Right renal cortex interstitium (tissue), 3 donors: ENCODE measurements around the gene ARHGEF19. TPM values are rescaled to one million over a fixed set of nuclear protein-coding genes. Genes with fewer than 3 reads are reported as not detected.

Source experiments
- DNase-seq, 3 donors: peaks; one replicate each; pipeline ENCODE4 v3.0.0-alpha.2; 2013; ENCODE audit warnings: low read depth in 3 of 3, low spot score in 2 of 3
- polyA plus RNA-seq, 3 donors: library from polyadenylated mRNA; unstranded; fragments of 120-200 nt; gene quantifications; one replicate each; pipeline ENCODE4 v1.2.1, GENCODE V29; 2013; ENCODE audit not compliant: insufficient read length in 3 of 3

Gene ARHGEF19
- polyA plus RNA-seq, 3 donors = 15.9 to 20.1 (median 18.9) TPM

DNA sequence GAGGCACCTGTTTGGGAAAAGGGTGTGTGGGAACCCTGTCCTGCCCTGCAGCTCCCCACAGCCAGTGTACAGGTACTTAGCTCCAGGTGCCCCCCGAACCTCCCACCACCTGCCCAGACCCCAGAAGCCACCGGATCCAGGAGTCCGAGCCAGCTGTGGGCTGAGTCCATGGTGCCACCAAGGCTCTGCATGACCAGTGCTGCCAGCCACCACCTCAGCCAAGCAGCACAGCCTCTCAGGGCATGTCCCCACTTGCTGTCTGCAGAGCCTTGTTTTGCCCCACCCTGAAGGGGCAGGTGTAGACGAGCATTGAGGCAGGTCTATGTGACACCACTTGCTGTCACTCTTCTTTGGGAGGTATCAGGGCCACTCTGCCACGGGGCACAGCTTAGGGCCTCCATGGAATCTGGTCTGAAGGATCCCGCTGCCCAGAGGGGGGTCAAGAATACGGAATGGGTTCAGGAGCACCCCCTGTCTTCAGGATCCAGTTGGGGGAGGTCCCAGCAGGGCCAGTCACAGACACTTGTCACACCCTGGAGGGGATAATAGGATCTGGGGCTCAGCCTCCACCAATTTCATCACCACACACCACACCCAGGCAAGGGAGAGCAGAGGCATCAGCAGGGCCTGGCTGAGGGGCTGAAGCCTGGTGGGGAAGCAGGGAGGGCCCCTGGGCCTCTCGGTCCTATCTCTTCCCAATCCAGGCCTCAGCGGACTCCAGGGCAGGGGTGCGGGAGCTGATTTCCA lies 27.7 kb downstream of the ARHGEF19 start:
- DNase-seq = no peak

- DNase-seq = no peak
Measured at GRCh38 chr1:16183765-16184556, 28.5 kb downstream of the ARHGEF19 start.

GRCh38 chr1:16183179-16183578 lies 29.3 kb downstream of the ARHGEF19 start:
- no peak for DNase-seq

- no peak for DNase-seq
Measured at GRCh38 chr1:16181887-16182719, 30.3 kb downstream of the ARHGEF19 start.

- DNase-seq = no peak
Measured at GRCh38 chr1:16180291-16180824, 32.1 kb downstream of the ARHGEF19 start.

GRCh38 chr1:16178596-16179497 lies 33.6 kb downstream of the ARHGEF19 start:
- no peak for DNase-seq

DNA sequence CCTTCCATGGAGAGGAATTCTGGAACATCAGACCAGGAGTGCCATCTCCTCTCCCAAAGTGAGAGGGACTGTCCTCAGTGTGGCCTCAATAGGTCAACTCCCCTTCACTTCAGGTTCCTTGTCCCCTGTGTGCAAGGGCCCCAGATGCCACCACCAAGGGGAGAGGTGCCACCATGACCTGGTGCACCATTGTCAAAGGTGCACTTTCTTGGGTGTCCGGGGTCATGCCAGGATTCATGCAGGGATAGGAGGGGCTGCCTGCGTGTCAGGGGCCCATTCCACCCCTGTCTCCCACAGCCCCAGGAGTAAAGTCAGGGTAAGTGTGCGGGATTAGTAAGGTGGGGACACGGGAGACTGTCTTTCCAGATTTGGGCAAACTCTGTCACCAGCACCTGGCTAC lies 35.1 kb downstream of the ARHGEF19 start:
- no peak for DNase-seq

GRCh38 chr1:16176653-16177052 lies 35.8 kb downstream of the ARHGEF19 start:
- no peak for DNase-seq

DNA sequence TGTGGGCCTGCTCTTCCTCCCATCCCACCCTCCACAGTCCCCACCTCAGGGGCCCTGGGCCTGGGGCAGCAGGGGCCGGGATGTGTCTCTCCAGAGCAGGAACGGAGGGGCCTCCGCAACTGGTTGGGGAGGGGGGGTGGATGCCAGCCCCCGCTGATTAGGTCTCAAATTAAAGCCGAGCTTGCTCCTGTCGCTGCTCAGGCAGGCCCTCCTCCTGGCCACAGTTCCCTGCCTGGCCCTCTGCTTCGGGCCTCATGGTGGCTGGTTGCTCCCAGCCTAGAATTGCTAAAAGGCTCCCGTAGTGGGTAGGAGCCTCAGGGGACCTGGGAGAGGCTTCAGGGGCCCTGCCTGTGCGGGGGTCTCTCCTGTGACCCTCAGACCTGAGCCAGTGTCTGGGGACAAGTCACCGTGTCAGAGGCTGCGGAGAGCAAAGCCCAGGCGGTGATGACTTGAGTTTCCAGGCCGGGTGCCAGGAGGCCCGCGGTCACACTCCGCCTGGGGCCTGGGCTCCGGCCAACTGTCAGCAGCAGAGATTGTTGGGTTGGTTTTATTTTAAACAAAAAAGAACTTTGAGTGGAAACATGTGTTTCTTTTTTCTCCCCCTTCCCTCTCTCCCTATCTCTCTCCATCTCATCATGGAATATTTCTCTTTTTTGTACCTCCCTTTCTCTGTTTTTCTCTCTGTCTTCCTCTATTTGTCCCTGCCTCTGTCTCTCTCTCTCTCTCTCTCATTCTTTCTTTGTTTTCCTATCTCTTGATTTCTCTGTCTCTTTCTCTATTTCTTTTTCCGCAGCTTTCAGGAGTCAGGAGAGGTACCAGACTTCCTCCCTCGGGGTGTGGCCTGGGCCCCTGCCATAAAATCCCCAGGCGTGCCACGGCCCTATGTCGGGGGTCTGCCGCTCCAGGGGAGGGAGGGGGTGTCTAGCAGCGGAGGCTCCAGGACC lies 36.6 kb downstream of the ARHGEF19 start:
- DNase-seq = no peak

DNA sequence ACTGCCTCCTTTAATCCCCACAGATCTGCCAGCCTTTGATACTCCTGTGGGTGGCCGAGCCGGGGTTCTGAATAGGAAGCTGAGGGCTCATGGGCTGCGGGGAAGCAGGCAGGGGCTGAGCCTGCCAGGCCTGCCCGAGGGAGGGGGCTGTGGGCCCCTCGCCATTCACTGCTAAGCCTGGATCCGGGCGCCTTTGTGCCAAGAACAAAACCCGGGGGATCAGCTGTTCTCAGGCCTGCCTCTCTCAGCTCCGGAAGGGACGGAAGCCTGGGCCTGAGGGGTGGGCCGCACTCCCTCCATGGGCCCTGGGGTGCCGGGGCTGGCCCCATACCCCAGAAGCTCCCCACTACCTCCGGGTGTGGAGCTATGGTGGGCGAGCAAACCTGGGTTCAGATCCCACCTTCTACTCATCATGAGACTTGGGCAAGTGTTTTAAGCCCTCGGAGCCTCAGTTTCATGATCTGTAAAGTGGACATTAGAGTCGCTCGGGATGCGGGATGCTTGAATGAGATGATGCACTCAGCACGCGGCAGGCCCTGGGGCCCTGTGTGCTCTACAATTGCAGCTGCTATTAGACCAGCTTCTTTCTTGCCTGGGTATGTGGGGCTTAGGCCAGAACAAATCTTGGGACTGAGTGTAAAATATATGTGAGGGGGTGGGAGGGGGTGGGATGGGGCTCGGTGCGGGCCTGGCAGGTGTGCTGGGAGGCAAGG lies 37.4 kb downstream of the ARHGEF19 start:
- no peak for DNase-seq

GRCh38 chr1:16174261-16174868 lies 38.1 kb downstream of the ARHGEF19 start:
- DNase-seq = no peak

DNA sequence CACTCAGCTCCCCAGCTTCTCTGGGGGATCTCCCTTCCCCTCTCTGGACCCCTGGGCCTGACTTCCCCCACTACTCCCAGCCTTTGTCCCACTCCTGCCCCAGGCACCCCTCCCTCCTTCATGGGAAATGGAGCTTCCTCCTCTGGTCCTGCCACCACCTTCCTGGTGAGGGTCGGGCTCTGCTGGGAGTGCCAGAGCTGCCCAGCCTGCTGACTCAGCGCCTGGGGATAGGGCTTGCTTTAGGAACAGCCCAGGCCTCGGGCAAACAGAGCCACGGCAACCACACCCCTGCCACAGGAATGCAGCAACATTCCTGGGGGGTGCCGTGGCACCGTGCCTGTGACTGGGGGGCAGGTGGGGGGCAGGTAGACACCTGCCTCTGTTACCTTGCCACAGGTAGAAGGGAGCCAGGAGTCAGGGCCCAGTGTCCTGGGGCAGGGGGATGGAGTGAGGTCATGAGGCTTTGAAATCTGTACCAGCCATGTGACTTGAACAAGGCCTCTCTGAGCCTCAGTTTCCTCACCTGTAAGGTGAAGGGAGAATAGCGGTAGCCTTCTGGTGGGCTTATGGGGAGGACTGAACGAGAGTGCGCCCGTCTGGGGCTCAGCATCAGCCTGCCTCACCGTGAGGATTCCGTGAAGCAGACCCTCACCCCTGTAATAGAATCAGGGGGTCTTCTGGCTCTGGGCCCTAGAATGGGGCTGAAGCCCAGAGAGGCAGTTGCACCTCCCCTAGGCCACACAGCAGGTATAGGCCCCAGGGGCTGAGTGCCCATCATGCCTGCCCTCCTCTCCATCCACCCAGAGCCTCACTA lies 38.8 kb downstream of the ARHGEF19 start:
- no peak for DNase-seq

DNA sequence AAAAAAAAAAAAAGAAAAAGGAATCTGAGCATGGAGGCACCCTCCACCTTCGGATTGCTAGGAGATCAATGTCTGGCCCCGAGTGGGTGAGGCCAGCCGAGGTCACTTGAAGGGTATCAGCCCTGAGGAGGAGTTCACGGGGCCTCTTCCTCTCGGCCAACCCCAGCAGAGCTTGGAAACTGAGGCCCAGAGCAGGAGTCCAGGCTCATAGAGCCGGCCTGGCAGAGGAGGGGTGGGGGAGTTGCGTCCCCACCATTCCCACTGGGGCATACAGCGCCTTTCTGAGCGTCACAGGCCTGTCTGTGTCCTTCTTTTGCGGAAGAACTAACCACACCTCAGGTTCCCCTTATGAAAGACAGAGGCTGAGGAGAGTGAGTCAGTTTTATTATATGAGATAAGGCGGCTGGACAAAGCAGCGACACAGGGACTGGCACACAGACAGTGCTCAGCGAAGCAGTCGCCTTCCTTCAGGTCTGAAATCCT lies 39.4 kb downstream of the ARHGEF19 start:
- DNase-seq = no peak

DNA sequence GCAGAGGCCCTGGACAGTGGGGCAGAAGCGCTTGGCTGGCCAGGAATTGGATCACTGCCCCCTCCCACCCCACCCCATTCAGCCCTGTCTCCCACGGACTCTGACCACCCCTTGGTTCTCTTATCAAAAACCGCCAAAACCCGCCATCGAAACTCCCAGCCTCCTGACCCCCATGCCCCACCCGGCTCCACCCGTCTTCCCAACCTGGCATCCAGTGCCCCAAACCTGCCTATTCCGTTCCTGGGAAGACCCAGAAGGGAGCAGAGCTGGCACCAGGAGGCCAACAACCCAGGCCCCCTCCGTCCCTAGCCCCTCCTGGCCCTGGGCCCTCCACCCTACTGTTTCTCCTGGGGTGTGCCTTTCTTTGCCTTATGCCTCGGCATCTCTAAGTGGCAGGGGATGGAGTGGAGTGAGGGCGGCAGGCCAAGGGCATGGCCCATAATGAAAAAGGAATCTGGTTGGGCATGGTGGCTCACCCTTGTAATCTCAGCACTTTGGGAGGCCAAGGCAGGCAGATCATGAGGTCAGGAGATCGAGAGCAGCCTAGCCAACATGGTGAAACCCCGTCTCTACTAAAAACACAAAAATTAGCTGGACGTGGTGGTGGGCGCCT lies 40.1 kb downstream of the ARHGEF19 start:
- DNase-seq = no peak

- no peak for DNase-seq
Measured at GRCh38 chr1:16171314-16172151, 40.9 kb downstream of the ARHGEF19 start.
